GM19043 (cell line): ENCODE measurements around the gene OPCML.

Source experiments
- ATAC-seq: cut with Tn5 transposase; IDR thresholded peaks from one replicate; pipeline ENCODE4 v1.9.1; 2021; ENCODE audit warnings: low read depth; ENCODE audit not compliant: unreplicated experiment

The OPCML gene

DNA sequence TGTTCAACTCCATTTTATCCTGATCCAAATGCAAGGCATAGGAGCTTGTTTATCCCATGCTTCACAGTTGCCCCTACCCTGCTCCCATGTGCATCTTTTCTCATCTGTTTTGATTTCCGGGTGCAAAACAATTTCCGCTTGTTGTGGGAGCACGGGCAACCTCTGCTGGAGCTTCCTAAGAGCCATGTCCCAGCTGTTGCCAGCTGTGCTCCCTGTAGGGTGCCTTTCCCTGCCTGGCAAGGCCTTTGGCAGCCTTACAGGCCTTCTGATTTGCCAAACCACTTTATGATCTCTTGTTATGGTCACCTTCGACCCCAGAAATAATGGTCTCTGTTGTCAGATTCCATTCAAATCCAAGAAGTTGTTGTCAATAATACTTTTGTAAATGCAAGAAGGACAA lies 1038.5 kb downstream of the OPCML start:
- no peak for ATAC-seq

DNA sequence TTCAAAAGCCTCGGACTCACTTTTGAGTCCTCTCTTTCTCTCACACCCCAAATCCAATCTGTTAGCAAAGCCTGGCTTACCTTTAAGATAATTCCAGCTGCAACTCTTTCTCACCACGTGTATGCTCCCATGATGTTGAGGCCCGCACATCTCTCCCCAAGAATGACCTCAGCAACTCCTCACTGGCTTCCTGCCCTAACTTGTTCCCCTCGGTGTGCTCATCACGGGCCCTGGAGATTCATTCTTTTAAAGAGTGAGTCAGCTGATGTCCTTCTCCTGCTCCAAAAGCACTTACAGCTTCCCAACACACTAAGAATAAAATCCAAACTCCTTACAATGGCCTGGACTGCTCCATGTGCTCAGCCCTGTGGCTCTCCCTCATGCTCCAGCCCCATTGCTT lies 1041.3 kb downstream of the OPCML start:
- no peak for ATAC-seq

DNA sequence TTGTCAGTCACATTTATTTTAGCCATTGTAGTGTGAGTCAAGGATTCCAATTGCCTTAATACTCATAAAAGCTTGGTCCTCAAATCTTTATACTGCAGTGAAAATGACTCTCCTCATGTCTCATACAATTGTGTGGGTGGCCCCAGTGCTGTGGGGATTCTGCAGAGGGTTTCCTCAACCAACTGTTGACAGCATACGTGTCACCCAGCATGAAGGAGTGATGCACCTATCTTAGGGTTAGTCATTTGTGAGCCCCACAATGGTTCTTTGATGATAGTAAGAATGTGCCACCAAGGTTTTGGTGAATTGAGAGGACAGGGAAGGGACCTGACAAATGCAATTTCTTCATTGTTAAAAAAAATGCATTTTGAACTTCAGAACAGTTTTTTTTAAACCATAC lies 1046.2 kb downstream of the OPCML start:
- no peak for ATAC-seq

DNA sequence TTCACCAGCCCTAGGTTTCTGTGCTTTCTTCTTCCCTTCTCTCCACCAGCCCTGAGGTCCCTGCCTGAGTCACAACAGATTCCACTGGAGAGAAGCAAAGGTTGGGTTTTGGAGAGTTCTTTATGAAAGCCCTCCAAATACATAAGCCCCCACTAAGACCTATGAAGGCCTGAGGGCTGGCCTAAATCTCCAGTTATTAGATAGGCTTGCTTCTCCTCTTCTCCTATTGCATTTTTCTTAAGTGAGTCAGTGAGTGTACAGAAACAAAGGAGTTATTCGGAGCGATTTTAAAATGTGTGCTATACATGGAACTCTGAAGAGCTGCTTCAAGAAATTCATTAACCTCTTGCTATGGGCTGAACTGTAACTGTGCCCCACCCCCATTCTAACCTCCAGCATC lies 1057.3 kb downstream of the OPCML start:
- no peak for ATAC-seq

DNA sequence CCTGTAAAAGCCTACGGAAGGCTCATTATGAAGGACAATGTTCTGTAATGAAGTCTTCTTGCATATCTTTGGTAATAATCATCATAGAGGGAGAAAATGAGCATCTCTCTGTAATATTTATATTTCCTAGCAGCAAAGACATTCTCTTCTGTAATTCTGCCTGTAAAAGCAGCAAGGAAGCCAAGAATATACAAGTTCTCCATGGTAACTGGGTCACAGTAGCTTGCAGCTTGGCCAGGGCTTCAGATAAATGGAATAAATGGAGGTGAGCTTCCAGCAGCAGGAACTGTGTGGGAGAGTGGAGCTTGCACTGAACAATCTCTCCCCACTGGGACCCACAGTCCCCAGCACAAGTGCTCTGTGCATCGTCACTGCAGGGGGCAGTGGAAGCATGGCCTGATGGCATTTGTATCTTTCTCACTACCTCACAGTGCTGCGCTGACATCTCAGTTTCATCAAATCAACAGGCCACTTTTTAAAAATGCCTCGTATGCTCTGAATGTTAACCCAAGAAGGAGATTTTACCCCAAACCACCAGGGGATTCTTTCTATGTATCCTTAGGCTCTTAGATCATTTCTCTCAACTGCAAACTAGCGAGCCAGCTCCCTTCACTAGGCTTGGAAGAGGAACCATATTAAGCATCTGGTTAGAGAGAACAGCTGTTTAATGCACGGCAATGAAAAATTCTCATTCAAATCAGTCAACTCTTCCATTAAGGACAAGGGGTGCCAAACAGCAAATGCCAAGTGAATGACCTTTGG lies 1059.7 kb downstream of the OPCML start:
- no peak for ATAC-seq

DNA sequence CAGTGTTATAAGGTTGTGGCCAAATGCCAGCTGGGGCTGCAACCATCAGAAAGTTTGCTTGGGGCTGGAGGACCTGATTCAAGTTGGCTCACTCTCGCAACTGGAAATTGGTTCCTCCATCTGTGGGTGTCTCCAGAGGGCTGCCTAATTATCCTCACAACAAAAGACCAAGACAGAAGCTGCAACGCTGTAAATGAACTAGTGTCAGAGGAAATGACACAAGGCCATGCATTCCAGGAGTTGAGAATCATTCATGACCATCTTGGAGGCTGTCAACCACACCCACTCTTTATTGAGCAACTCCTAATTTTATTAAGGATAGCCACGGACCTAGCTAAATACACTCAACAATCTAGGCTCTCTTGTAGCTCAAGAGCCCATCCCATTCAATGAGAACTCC lies 1060.8 kb downstream of the OPCML start:
- no peak for ATAC-seq

DNA sequence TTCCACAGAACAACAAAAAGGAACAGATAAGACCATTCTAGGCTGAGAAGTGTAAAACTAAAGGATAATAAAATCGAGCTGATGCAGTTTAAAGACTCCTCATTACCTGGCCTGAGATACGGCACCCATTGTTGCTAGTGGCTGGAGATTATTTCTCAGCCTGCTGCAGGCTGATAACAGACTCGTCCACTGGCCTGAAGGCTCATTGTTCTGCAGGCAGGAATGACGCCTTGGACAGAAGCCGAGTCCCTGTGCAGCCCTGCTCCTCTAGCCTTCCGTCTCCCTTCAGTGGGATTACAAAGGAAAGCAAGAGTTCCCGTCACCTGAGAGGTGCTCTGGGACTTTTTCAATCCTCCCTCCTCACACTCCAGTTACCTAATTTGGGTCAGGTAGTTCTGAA lies 1065.3 kb downstream of the OPCML start:
- ATAC-seq = no peak

DNA sequence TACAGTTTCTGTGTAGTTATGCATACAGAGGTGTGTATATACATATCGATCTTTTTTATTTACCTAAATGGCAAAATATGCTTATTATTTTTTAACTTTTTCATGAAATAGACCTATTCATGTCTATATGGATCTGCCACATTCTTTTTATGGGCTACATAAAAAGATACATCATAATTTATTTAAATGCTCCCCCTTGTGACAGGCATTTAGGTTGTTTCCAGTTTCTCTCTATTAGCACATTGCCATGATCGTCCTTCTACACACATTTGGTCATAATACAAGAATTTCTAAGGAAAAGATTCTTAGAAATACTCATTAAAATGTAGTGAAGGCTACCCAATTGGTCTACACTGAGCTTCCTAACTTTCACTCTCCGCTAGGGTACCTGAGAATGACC lies 1067.4 kb downstream of the OPCML start:
- ATAC-seq = no peak

DNA sequence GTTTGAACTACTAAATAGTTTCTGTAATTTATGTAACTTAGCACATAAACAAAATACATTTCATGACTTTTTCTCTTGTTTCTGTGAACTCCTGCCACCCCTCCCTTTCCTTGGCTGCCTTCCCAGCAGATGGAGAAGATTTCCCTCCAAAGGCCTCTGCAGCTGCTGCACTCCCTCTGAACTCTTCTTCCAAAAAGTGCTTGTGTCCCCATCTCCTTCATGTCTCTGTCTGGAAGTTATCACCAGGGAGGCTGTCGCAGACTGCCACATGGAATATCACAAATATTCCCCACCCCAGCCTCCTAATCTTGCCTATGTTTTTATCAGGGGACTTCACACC lies 1068.3 kb downstream of the OPCML start:
- ATAC-seq = no peak

DNA sequence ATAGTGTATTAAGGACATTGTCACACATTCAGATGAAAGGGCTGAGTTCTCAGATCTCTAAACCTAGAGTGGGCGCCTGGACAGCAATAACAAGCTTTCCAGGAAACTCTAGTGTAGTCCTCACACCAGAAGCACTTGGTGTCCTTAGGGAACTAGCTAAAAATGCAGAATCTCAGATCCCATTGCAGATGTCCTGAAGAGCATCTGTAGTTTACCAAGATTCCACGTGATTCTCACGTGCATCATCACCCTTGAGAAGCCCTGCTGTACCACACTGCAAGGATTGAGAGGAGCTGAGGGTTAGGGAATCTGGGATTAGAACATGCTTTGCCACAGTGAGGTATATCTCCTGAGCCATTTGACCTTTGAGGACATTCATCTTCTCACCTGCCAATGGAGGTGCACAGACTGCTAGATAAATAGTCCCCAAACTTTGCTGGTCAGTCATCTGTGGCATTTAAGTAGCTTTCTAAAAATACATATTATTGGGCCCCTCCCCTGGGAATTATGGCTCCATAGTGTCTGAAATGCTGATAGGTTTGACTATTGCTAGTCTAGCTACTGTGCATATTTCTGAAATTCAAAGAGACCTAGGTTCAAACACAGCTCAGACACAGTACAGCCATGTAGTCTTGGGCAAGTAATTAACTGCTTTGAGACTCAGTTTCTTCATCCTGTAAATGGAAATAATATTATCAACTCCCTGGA lies 1068.9 kb downstream of the OPCML start:
- no peak for ATAC-seq

DNA sequence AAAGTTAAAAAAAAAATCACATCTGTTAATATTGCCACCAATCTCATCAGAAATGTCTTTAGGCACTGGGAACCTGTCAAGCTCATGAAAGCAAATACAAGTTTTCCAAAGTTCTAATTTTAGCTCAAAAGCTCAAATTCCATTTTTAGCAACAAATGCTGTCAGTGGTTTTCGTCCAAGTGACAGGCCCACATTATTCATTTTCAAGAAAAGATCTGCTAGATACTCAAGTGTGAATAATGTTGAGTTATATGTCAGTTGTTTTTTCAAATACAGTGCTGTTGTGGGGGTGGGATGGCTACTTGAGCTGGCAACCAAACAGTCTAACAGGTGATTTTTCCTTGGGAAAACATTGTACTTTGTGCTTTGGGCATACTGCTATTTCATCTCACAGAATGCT lies 1072.6 kb downstream of the OPCML start:
- ATAC-seq = no peak

DNA sequence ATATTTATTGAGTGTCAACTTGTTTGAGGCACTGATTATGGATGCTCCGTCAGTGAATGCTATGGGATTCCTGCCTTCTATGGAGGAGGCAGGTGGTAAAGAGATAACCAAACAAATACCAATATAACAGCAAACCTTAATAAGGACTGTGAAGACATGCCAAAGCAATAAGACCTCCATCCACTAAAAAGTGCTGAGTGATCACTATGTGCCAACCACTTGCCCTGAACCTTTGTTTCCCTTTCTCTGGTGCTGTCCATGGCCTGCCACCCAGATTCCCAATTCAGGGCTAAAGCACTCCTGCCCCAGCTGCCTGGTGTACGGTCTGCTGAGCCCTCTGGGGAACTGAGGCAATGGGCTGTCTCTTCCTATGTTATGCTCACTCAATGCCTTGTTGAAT lies 1074.9 kb downstream of the OPCML start:
- no peak for ATAC-seq

DNA sequence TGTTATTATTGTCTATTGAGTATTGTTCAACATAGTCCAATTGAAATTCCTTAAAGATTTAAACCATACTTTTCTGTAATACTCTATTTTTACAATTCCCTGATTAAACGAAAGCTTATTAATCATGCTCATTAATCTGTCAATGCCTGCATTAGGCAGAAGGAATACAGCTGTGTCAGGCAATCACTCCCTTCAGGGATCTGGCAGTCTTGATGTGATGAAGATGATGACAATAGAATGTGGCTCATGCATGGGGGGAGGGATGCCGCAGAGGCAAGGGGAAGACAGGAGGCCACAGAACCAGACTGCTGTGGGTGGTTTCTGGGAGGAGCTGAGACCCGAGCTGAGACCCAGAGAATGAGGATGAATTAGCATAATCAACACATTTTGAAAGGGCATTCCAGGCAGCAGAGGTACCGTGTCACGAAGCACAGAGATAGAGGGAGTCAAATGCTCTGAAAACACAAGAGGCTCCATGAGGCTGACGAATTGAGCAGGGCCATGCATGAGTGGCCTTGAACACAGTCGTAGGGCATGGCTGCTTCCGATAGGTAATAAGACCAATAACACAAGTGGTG lies 1075.5 kb downstream of the OPCML start:
- ATAC-seq = no peak

DNA sequence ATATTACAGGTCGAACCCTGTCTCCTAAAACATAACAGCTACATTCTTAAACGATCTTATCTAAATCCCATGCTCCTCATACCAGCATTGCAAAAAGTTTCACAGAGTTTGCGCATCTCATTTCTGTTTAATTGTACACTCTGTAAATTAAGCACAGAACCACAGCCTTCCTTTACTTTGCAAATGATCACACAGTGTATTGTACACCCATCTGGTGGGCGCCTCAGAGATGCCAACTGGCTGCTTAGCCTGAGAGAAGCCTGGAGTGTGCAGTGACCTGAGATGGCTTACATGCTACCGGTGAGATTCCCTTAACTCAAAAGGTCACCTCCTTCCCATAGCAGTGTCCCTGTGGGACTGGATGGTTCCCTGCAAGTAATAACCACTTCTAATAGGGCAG lies 1077.3 kb downstream of the OPCML start:
- no peak for ATAC-seq

DNA sequence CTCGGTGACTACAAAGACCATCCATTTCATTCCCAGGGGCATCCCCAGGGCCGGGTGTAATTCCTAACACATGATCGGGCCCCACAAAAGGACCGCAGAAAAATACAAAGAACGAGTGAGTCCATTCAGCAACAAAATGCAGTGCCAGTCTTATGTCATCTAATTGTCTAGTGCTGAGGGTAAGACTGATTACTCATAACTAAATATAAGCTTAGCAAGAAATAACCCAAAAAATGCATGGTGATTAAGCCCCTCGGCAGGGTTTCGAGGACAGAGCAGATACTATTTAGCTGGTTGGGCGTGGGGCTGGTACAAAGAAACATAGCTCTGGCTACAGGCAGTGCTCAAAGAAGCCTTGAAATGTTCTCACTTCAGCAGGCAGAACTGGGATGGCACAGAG lies 1078.9 kb downstream of the OPCML start:
- no peak for ATAC-seq

DNA sequence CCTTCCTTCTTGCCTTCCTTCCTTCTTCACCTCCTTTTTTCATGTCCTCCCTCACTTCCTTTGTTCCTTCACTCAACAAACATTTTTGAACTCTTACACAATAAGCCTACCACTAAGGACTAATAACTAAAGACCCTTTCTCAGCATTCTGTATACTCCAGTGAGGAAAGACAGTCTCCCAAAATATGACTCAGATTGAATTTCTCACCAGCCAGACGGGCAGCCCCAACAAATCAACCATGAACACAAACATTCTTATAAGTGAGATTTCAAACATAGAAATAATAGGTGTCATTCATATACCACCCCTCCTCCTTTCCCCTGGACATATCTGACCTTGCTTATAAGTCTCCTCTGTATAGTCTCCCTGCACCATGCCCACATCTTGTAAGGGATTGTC lies 1079.7 kb downstream of the OPCML start:
- ATAC-seq = no peak

DNA sequence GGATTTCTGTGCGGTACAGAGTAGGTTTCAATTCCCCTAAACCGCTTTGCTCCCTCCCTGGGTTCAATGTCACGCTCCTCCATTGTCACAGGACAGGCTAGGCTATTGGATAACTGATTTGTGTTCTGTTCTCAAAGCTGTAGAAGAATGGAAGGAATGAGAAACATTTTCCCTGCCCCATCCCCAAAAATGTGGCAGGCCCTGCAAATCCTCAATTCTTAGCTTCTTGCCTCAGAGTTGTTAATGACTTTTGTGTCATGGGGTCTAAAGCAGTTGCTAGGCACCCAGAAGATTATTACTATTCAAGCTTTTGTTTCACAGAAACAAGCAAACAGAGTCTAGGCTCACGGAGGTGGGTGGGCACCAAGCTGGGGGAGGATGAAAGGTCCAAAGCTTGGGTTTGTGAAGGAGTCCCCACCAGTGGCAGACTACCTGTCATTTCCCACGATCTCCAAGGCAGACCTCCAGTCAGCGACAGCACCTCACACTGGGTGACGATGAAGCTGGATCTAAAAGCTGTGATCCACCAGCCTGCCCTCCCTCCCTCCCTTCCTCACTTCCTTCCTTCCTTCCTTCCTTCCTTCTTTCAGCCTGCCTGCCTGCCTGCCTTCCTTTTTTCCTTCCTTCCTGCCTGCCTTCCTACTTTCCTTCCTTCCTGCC lies 1080.2 kb downstream of the OPCML start:
- no peak for ATAC-seq

DNA sequence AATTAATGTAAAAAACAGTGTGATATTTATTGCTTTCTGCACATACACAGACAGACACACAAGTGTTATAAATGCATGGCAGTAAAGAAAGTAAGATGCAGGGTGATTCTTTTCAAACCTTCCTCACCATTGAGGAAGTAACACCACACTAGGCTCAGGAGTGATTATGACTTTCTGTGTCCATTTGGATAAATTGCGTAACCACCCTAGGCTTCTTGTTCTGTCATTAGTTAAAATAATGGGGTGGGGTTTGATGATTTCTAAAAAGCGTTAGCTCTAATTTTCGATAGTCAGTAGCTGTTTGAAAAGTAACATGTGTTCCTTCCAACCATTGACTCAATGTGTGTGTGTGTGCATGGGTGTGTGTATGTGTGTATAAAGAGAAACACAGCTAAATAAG lies 1081.7 kb downstream of the OPCML start:
- no peak for ATAC-seq

DNA sequence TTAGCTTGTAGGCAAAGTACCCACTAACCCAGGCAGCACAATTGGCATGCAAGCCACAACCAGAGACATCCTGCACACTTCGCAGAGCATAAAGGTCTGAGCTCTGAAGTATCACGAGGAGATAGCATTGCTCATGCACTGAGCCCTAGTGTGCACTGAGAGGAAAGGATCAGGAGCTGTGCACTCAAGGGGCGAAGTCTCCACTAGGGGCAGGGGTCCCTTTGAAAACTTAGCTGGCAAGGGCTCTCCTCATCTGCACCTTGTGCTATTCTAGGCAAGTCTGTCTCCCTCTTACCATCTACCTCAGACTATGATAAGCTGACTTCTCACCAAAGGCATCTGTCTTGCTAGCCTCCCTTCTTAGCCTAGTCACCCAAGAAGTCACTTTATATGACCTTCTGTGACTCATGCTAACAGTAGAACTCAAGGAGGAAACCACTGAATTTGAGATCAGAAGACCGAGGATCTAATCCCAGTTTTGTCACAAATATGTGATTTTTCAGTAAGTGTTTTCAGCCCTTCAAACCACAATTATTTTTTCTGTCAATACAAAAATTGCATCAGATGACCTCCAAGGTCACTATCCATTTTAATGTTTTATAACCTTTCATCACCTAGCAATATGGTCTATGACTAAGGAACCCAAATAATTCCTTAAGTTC lies 1083.8 kb downstream of the OPCML start:
- no peak for ATAC-seq

DNA sequence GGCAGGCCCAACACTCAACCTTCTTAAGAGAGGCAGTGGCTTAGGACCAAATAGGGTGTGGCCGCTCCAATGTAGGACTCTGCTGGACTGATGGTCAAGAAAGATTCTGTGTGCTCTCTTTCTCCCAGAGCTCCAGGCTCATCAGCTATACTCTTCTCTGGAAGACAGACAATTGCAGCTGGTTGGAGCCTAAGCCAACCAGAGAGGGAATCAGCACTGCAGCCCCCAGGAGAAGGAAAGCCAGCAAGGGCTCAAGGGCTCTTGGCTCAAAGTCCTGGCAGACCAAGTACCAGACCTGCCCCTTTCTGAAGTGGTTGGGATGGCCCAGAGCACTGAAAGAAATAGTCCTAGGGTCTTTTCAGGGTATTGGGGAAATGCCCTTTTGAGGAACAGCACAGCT lies 1084.5 kb downstream of the OPCML start:
- ATAC-seq = no peak

DNA sequence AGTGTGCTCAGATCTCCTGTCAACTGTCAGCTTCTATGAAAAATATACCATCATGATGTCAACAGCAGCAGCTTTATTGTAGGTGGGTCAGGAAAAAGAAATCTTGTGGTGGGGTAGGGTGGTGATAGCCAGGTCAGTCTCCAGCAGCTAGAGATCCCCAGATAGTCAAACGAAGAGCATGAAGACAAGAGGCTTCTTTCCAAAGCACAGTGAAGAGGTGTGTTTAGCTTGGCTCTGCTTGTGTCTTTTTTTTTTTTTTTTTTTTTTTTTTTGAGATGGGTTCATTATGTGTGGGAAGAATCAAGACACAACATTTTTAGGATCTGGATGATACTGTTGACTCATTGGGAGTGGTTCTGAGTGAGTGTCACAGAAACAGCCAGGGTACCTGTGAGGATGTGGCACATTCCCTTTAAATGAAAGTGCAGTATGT lies 1086.4 kb downstream of the OPCML start:
- ATAC-seq = no peak
